ENCODE data around the gene ZMYM4. TPM values are rescaled to one million over a fixed set of nuclear protein-coding genes. Genes with fewer than 3 reads are reported as not detected.

Gene ZMYM4
- total and polyA plus RNA-seq, 8 donors = 8.8 to 104 (median 23.7) TPM

DNA sequence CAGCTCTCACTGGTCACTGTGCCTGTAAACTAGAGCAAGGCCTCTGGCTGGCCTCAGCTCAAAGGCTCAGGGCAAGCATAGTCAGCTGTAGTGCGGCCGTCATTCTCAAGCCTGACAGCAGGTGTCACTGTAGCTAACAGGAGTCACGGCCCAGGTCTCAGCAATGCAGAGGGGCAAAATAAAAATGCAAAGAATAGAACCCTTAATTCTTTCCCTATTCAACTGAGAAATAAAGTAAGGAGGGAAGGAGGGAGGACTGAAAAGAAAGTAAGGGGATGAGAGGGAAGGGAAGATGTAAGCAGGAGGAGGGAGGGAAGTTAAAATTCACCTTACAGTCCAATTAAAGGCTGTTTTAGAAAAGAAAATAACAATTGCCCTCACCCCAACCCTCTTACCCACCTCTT, 182.6 kb downstream of the ZMYM4 start:
- H3K4me3 ChIP-seq = peak overlapping the region in 1 of 4 donors; percentile 4
- H3K36me3 ChIP-seq = peaks cover 0 to 77% (median 65%) of the 10 kb centered on the region in 4 donors
- peak overlapping the region in 4 of 5 donors; percentile 44 to 87 (median 68) for H3K27ac ChIP-seq
- TF ChIP-seq, protein P1, sequence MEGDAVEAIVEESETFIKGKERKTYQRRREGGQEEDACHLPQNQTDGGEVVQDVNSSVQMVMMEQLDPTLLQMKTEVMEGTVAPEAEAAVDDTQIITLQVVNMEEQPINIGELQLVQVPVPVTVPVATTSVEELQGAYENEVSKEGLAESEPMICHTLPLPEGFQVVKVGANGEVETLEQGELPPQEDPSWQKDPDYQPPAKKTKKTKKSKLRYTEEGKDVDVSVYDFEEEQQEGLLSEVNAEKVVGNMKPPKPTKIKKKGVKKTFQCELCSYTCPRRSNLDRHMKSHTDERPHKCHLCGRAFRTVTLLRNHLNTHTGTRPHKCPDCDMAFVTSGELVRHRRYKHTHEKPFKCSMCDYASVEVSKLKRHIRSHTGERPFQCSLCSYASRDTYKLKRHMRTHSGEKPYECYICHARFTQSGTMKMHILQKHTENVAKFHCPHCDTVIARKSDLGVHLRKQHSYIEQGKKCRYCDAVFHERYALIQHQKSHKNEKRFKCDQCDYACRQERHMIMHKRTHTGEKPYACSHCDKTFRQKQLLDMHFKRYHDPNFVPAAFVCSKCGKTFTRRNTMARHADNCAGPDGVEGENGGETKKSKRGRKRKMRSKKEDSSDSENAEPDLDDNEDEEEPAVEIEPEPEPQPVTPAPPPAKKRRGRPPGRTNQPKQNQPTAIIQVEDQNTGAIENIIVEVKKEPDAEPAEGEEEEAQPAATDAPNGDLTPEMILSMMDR (IDR thresholded peaks at IDR 0.05) = peak in 5 of 7 experiments; percentile 63 to 90 (median 84)
- TF ChIP-seq POLR2AphosphoS5 (IDR thresholded peaks at IDR 0.05) (no peak), POLR2A (IDR thresholded peaks at IDR 0.05) (no peak), EP300 (IDR thresholded peaks at IDR 0.05) (no peak)
- peak; percentile 87 to 91 for DNase-seq
- H3K27me3 ChIP-seq = no peaks in the 10 kb centered on the region
- no peaks in the 10 kb centered on the region for H3K9me3 ChIP-seq
- intact Hi-C loops (cut with DNase I; ENCODE audit: low total_unique reads) = loop anchor here (5.0 kb wide), 1 partner anchor 111 kb away; no protein-coding TSS in a partner anchor
- WGBS, 5 donors = 2 to 8% (median 4%) methylated on average over 3 of the region's 3 CpGs
- H3K4me1 ChIP-seq = peaks cover 35 to 79% (median 54%) of the 10 kb centered on the region in 4 donors

DNA sequence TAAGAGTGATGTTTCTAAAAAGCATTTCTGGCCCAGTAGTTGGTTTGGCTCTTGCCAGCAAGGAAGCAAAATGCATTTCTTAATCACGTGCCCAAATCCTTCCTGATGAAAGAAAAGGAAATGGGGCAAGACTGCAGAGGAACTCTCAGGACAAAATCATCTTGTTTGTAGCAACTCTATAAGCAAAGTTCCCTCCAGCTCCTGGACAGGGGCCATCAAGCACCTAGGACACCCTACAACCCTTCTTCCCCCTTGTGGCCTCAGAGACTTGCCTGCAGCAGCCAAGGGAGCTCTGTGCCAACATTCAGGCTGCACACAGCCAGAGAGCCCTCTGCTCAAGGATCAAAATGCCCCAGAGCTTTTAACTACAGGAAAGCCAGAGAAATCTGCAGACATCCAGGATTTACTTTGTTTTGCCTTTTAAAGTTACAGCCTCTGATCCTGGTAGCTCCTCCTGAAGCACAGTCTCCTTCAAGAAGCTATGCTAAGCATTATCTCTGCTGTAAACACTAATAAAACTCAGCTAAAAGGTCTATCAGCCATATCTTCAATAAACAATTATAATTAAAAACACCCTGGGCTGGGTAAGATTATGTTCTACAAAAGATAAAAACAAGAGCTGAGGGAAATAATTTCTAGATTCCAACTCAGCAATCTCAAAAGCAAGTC, 183.7 kb downstream of the ZMYM4 start:
- intact Hi-C loops (cut with DNase I; ENCODE audit: low total_unique reads) = loop anchor here (5.0 kb wide), 1 partner anchor 110 kb away; no protein-coding TSS in a partner anchor
- H3K36me3 ChIP-seq = peaks cover 0 to 78% (median 64%) of the 10 kb centered on the region in 4 donors
- peak; percentile 42 to 59 for DNase-seq
- TF ChIP-seq POLR2A (IDR thresholded peaks at IDR 0.05) (no peak), POLR2AphosphoS5 (IDR thresholded peaks at IDR 0.05) (peak in 2 of 3 donors; percentile 59 to 60)
- no peak overlapping the region for H3K4me3 ChIP-seq
- WGBS, 5 donors = 6 to 23% (median 16%) methylated on average over 1 of the region's 1 CpG
- H3K27ac ChIP-seq = peak overlapping the region; percentile 56 to 87 (median 66)
- peaks cover 35 to 77% (median 54%) of the 10 kb centered on the region in 4 donors for H3K4me1 ChIP-seq
- H3K27me3 ChIP-seq = no peaks in the 10 kb centered on the region
- H3K9me3 ChIP-seq = no peaks in the 10 kb centered on the region

DNA sequence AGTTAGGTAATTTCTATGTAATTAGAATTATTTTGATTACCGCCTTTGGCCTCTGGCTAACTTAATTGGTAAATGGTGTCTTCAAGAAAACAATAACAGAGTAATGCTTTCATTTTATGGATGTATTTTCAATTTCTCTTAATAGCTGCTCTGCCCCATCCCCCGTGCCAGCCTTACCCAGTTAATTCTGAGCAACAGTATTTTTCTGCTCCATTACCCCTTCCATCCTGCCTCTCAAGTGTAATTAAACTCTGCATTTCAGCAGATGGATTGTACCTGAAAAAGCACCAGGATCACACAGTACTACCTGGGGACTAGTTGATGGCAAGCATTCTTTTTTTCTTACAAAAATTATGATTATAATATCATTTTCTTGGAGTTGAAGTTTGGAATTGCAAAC, 184.5 kb downstream of the ZMYM4 start:
- Histone ChIP-seq H3K9me3 (no peaks in the 10 kb centered on the region), H3K27ac (peak overlapping the region in 3 of 5 donors; percentile 66 to 87 (median 81)), H3K4me3 (no peak overlapping the region), H3K4me1 (peaks cover 32 to 69% (median 50%) of the 10 kb centered on the region in 4 donors), H3K36me3 (peaks cover 0 to 78% (median 65%) of the 10 kb centered on the region in 4 donors), H3K27me3 (no peaks in the 10 kb centered on the region)
- TF ChIP-seq EP300 (IDR thresholded peaks at IDR 0.05) (no peak), POLR2A (IDR thresholded peaks at IDR 0.05) (no peak), POLR2AphosphoS5 (IDR thresholded peaks at IDR 0.05) (no peak)
- TF ChIP-seq, protein P1 (IDR thresholded peaks at IDR 0.05) = no peak
- 87 to 95% (median 90%) methylated on average over 2 of the region's 2 CpGs for WGBS, 5 donors
- intact Hi-C loops (cut with DNase I; ENCODE audit: low total_unique reads) = loop anchor here (5.0 kb wide), 1 partner anchor 109 kb away; no protein-coding TSS in a partner anchor
- no peak for DNase-seq

DNA sequence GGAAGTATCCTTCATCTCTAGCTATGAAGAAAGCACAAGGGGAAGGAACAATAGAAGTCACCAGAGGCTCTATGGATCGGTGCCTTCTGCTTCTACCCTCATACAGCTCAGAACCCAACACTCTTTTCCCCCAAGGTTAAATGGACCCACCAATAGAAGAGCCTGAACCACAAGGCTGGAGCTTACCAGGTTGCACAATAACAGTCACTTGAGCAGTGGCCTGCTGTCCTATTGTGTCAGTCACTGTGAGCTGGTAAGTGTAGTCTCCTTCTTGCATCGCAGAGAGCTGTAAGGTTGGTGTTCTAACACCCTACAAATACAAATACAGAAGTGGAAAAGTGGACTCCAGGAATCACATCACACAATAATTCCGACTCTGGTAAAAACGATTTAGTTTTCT, 185.7 kb downstream of the ZMYM4 start:
- Histone ChIP-seq H3K4me1 (peaks cover 23 to 58% (median 40%) of the 10 kb centered on the region in 4 donors), H3K27ac (peak overlapping the region in 3 of 5 donors; percentile 9 to 87 (median 56)), H3K36me3 (peaks cover 6 to 77% (median 64%) of the 10 kb centered on the region in 4 donors), H3K4me3 (no peak overlapping the region), H3K27me3 (no peaks in the 10 kb centered on the region), H3K9me3 (no peaks in the 10 kb centered on the region)
- no peak for DNase-seq
- intact Hi-C loops (cut with DNase I; ENCODE audit: low total_unique reads) = loop anchor here (5.0 kb wide), 1 partner anchor 108 kb away; no protein-coding TSS in a partner anchor
- 89 to 95% (median 93%) methylated on average over 4 of the region's 4 CpGs for WGBS, 5 donors
- TF ChIP-seq POLR2A (IDR thresholded peaks at IDR 0.05) (no peak), POLR2AphosphoS5 (IDR thresholded peaks at IDR 0.05) (no peak), EP300 (IDR thresholded peaks at IDR 0.05) (no peak)
- TF ChIP-seq, protein P1 (IDR thresholded peaks at IDR 0.05) = no peak

Data from stomach (tissue), 9 donors.